Stimulated activated CD4-positive, alpha-beta T cell treated with anti-CD3 and anti-CD28 coated beads, TNF-alpha, amount 100 ng/mL, for 1 hour (primary cell): ENCODE results near the gene DYNC1H1.

Experiments used
- DNase-seq, 3 donors: peaks; one replicate each; pipeline ENCODE4 v3.0.0-alpha.2; 2020; ENCODE audit warnings: low read depth in 3 of 3, low spot score in 1 of 3

The DYNC1H1 gene

GRCh38 chr14:102034301-102034700 is 69.9 kb downstream of the DYNC1H1 start:
- no peak for DNase-seq

- DNase-seq: no peak
Observed at GRCh38 chr14:102035914-102036313, 71.5 kb downstream of the DYNC1H1 start.

GRCh38 chr14:102037686-102038085 is 73.3 kb downstream of the DYNC1H1 start:
- DNase-seq: no peak

- DNase-seq: no peak
Observed at GRCh38 chr14:102039157-102039556, 74.8 kb downstream of the DYNC1H1 start.

GRCh38 chr14:102040153-102040552 is 75.8 kb downstream of the DYNC1H1 start:
- DNase-seq: no peak

- DNase-seq: no peak
Observed at GRCh38 chr14:102042699-102043098, 78.3 kb downstream of the DYNC1H1 start.

GRCh38 chr14:102043251-102044025 is 79.1 kb downstream of the DYNC1H1 start:
- no peak for DNase-seq

- no peak for DNase-seq
Observed at GRCh38 chr14:102044566-102044965, 80.2 kb downstream of the DYNC1H1 start.

DNA sequence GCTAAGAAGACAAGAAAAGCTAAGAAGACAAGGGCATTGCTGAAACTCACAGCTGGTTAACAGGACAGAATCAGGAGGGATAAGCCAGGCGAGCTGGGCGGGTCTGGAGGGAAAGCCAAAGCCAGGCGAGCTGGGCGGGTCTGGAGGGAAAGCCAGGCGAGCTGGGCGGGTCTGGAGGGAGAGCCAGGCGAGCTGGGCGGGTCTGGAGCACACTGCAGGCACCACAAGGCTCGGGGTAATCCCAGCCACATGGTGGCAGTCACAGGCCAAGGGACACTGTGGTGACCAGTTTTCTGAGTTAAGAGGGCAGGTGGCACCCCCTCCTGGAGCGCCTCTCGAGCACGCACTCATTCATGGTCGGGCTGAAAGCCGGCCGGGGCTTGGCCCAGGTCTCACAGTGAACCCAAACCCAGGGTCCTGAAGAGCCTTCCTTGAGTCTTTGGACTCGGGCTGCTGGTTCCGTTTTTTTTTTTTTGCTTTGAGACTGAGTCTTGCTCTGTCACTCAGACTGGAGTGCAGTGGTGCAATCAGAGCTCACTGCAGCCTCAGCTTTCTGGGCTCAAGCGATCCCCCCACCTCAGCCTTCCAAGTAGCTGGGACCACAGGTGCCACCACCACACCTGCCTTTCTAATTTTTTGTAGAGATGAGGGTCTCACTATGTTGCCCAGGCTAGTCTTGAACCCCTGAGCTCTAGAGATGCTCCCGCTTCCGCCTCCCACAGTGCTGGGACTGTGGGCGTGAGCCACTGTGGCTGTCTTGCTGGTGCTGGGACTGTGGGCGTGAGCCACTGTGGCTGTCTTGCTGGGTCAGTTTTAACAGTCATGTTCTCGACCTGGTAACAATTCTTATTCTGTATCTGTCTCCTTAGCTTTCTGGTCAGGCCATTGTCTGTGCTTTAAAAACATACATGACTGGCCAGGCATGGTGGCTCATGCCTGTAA is 82.2 kb downstream of the DYNC1H1 start:
- DNase-seq: no peak

GRCh38 chr14:102047808-102048540 is 83.6 kb downstream of the DYNC1H1 start:
- no peak for DNase-seq

GRCh38 chr14:102049258-102050025 is 85.1 kb downstream of the DYNC1H1 start:
- DNase-seq: no peak

GRCh38 chr14:102050026-102050405 is 85.6 kb downstream of the DYNC1H1 start:
- no peak for DNase-seq

- DNase-seq: no peak
Observed at GRCh38 chr14:102050625-102051024, 86.3 kb downstream of the DYNC1H1 start.

DNA sequence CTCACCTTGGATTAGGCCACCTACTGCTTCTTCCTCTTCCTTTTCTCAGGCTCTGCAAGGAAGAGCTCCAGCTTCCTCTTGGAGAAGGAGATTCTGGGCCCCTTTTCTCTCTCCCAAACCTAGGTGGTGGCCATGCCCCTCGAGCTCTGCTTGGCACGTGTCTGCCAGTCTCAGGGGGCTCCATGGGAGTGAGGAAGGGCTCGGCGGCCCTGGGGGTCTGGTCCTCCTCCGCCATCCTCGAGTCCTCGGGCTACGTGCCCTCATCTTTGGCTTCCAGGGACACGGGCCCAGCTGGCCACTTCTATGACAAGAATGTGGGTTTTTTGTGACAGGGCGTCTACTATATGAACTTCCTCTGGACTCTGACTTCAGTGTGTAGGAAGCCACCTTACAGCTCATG is 88.1 kb downstream of the DYNC1H1 start:
- no peak for DNase-seq

DNA sequence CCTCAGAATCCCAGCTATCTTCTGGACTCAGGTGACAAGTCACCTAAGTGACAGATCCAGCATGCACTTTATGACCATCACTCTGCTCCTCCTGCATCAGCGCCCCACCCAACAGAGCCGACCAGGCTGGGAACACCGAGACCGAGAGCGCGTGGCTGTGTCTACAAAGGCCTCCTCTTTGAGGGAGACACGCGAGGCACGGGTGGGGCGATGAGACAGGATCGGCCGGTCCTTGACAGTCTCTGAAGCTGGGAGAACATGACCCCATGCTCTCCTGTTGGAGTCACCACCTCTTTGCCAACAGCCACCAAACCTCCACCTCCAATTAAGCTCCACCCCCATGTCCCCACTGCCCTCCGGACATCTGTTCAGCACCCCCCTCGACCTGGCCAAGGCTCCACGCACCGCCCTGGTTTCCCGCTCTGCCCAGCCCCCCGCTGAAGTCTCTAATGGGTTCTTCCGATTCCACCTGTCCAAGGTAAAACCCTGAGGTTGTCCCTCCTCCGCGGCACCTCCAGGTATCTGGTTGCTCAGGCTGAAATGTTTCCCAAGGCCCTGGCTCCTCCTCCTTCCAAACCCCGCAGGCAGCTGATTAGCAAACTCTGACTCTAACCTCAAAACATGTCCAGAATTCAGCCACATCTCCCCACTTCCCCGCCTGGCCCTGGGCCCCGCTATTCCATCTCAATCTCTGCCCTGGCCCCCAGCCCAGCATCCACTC is 91.0 kb downstream of the DYNC1H1 start:
- DNase-seq: no peak

DNA sequence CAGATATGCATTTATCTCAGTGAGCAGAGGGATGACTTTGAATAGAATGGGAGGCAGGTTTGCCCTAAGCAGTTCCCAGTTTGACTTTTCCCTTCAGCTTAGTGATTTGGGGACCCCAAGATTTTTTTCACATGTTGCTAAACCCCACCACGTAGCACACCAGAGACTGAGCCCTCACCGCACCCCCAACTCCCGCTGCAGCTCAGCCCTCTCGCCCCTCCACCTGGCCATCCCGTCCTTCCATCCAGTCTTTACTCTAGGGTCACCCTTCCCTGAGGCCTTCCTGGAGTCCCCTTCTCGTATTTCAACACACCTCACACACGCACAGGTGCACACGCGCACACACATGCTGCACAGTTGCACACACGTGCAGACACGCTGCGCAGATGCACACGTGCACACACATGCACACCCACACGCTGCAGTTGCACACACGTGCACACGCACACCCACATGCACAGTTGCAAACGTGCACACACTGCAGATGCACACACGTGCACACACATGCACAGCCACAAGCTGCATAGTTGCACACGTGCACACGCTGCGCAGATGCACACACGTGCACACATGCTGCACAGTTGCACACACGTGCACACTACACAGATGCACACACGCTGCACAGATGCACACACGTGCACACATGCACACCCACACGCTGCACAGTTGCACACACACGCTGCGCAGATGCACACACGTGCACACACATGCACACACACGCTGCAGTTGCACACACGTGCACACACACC is 92.5 kb downstream of the DYNC1H1 start:
- DNase-seq: no peak

DNA sequence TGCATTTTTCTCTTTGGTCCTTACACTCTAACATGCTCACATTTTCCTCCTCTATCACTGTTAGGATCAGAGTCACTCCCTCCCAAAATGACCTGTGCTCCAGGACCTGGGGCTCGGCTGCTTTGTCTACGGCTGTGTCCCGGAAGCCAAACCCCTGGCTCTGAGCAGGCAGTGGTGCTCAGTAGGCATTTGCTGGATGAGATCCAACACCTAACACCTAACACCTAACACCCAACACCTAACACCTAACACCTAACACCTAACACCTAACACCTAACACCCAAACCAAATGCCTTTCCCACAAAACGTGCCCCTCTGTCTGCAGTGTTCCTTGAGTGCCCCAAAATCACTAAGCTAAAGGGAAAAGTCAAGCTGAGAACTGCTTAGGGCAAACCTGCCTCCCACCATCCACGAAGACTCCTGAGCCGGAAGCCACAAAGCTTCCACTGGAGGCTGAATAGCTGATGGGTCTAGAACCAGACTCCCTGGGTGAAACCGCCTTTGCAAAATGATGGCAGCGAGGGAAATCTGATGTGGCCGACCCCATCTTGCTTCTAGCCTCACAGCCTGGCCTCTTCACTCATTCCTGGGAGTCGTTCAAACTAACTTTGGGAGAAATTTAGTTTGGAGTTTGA is 93.2 kb downstream of the DYNC1H1 start:
- DNase-seq: no peak

GRCh38 chr14:102058146-102058545 is 93.8 kb downstream of the DYNC1H1 start:
- DNase-seq: no peak

DNA sequence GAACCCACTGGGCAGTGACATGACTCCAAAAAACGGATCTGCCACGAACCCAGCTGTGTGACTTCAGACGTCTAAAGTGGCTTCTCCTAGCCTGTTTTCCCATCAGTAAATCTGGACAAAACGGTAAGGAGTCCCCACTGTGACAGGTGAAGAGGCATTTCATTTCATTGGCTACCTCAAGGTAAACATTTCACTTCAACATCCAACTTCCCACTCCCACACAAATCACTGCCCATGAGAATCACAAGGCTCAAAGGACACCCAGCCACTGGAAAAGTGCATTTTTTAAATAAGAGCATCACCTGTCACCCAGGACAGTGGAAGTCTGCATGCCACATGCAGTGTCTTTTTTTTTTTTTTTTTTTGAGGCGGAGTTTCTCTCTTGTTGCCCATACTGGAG is 94.6 kb downstream of the DYNC1H1 start:
- no peak for DNase-seq
